Myometrial cell (primary cell): ENCODE data around the gene FAM180B. TPM values are rescaled to one million over a fixed set of nuclear protein-coding genes. Genes with fewer than 3 reads are reported as not detected.

Source experiments
- total RNA-seq: library from RNA; depleted of rRNA; stranded (reverse); fragments of >200 nt; gene quantifications from 2 replicates; pipeline ENCODE4 v1.2.3, GENCODE V29; 2015

Gene FAM180B, protein sequence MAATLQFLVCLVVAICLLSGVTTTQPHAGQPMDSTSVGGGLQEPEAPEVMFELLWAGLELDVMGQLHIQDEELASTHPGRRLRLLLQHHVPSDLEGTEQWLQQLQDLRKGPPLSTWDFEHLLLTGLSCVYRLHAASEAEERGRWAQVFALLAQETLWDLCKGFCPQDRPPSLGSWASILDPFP
- total RNA-seq: not detected in 2 replicates

DNA sequence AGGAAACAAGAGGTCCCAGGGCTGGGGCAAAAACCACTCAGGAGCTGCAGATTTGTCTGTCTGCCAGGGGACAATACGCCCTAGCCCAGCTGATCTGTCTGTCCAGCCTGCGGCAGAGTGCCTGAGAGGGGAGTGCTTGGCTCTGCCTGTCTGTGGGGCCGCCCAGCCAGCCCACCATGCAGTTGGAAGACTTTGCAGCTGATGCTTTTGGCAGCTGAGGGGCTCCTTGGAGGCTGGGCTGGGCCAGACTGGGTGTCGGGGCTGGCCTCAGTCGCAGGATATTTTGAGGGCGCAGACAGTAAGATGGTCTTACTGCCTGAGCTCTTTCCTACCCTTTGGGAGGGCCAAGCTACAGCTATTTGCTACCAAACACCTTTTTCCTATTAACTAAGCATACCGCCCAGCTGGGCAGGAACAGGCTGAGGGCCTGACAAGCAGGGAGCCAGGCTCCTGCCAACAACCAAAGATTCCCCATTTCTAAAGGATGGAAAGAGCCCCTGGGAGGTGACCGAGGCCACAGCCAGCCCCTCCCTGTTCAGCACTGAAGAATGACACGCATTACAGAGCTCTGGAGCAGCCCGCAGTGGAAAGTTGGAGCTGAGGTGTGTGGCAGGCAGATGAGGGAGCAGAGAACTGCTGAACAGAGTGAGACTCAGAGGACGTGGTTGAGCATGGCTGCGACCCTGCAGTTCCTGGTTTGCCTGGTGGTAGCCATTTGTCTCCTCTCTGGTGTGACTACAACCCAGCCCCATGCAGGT, at the start of gene FAM180B:
FAM180B (plus strand) TSS at position 581 of the 758 bp plus-strand sequence; CDS start at position 672, 91 bp downstream.

GRCh38 chr11:47552566-47553405, 33.7 kb upstream of the FAM180B start, which contains the start of gene CELF1:
Gene CELF1, minus strand, starts transcription at chr11:47553132. Its CDS starts 53,609 bp downstream, at chr11:47499523.

GRCh38 chr11:47565340-47566148, 20.9 kb upstream of the FAM180B start, which contains the start of gene PTPMT1:
Gene PTPMT1, plus strand, starts transcription at chr11:47565599. Its CDS starts 24 bp downstream, at chr11:47565623.

DNA sequence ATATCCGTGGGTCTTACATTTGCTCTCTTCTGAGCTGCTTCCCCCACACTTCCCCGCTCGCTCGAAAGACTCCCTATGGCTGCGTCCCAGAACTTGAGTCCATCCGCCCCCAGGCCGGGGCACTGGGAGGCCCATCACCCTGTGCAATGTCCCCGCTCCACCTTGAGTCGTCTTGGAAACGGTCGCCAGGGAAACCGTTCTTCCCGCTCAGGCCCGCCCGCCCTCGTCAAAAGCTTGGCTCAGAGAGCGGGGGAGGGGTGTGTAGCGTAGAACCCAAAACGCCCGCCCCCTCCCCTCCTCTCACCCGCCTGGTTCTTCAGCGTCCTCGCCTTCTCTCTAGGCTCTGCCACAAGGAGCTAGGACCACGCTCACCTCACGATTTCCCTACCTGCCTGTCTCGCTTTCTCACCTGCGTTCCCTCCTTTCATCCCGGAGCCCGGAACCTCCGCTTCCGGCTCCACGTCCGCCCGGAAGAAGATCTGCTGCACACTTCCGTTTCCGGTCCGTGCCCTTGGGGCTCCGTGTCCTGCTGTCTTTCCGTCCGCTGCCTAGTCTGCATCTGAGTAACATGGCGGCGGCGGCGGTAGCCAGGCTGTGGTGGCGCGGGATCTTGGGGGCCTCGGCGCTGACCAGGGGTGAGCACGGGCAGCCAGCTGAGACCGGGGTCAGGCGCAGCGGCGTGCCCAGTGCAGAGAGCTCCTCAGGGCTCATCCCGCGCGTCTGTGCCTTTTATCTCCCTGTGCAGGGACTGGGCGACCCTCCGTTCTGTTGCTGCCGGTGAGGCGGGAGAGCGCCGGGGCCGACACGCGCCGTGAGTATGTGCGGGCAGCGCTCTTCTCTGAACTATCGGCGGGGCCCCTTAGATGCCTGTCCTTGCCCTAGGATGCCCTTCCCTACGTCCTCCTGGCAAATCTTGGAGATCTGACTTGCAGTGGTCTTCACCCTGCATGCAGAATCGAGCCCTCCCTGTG, 7.7 kb upstream of the FAM180B start, which contains the start of the genes KBTBD4 and NDUFS3:
KBTBD4 (minus strand) TSS at position 447 of the 971 bp plus-strand sequence; CDS start at position 428, 19 bp downstream.
NDUFS3 (plus strand) TSS at position 551 of the 971 bp plus-strand sequence; CDS start at position 569, 18 bp downstream.

DNA sequence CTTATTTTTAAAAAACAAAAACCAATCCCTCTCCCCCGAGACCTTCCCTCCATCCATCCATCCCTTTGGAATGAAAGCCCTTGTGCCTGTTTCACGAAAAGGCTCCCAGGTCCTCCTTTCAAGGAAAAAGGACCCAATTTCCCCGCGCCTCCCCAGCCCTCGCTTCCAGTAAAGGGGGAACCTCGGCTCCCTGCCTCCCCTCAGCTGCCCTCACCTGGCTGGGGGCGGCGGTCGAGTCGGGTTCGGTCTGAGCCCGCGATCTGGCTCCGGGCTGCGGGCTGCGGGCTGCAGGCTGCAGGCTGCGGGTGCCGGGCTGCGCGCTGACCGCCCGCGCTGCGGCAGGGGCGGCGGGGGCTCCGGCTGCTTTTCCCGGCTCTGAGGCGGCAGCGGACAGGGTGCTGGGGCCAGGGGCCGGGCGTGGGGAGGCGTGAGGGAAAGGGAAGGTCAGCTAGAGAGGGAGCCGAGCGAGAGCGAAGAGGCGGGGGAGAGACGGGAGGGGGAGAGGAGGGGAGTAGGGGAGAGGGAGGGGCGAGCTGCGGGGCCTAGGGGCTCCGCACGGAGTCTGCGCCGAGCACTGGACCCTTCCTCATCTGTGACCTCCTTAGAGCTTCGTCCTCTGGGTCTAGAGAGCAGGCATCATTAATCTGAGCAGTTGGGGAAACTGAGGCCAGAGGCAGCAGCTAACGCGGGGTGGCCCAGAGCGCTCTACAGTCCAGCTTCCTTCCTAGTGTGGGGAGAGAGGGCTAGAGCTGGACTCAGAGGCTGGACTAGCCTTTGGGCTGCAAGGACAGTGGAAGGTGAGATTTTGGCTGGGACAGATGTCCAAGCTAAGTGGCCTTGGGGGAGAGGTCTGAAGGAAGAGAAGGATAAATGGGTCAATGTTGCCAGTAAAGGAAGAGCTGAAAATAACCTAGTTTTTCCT, 7.7 kb downstream of the FAM180B start, which contains the start of gene C1QTNF4:
C1QTNF4 (minus strand) TSS at position 478 of the 922 bp plus-strand sequence. CDS start 3,601 bp downstream, outside the sequence.

Other genes starting within 250 kb of the FAM180B start
- gene MYBPC3, start 234.0 kb upstream of the FAM180B start, total RNA-seq: not detected in 2 replicates
- gene SPI1, start 208.1 kb upstream of the FAM180B start, total RNA-seq: not detected in 2 replicates
- gene SLC39A13, start 178.1 kb upstream of the FAM180B start, total RNA-seq: 157 and 162 TPM in 2 replicates
- gene PSMC3, start 160.2 kb upstream of the FAM180B start, total RNA-seq: 258 and 272 TPM in 2 replicates
- 0.18 TPM in 1 of 2 replicates, not detected in the other for gene RAPSN, start 137.5 kb upstream of the FAM180B start, total RNA-seq
- gene CELF1, start 33.5 kb upstream of the FAM180B start, total RNA-seq: 60.5 and 101 TPM in 2 replicates
- 120 and 148 TPM in 2 replicates for gene PTPMT1, start 21.1 kb upstream of the FAM180B start, total RNA-seq
- gene KBTBD4, start 7.7 kb upstream of the FAM180B start, total RNA-seq: 22.9 and 28.3 TPM in 2 replicates
- gene NDUFS3, start 7.6 kb upstream of the FAM180B start, total RNA-seq: 82.4 and 101 TPM in 2 replicates
- gene C1QTNF4, start 7.7 kb downstream of the FAM180B start, total RNA-seq: 2.6 and 3.2 TPM in 2 replicates
- gene MTCH2, start 55.9 kb downstream of the FAM180B start, total RNA-seq: 117 TPM in 2 replicates
- 0.86 and 10.3 TPM in 2 replicates for gene AGBL2, start 128.7 kb downstream of the FAM180B start, total RNA-seq
- 11.2 and 38.1 TPM in 2 replicates for gene FNBP4, start 180.7 kb downstream of the FAM180B start, total RNA-seq